Kasumi-1 (cell line): ENCODE results near the gene TSACC.
"Not testable (repeated sequence)": the region's sequence is repeated elsewhere in the genome, so short reads cannot be mapped to it uniquely, and the experiment has no call there.

Source experiments
- DNase-seq, 2 experiments: peaks; one replicate each; lab custom pipeline; 2025; lab: John Stamatoyannopoulos, UW

Gene TSACC

DNA sequence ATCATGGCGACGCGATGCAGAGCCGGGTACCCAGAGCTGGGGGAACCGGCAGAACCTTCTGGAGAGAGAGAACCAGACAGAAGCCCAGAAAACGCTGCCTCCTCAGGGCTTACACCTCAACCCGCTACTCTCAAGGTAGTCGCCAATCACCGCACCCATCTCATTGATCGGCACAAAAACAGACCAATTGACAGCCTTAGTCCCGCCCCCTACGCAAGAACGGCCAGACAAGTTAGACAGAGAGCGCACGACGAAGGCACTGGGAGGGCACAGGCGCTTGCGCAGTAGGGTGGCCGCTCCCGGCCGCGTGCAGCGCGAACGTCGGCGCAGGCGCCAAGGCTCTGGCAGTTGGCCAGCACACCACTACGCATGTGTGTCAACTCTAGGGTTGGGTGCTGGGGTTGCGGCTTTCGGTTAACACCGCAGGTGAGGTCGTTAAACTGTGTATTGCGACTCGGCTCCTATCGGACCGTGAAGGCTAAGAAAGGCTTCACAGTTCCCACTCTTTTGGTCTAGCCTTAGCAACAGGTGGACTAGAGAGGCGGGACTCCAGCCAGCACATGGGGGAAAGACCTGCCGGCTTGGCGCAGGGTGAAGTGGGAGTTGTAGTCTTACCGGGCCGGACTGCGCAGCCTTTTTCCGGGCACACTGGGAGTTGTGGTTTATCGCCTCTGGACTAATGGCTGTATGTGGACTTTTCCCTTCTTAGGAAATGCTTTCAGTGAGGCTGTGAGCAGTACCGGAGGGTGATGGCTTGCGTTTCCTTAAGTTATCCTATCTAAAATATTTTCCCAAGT, at the start of gene TSACC, which contains the start of gene CCT3:
TSACC (plus strand) TSS at position 347 of the 797 bp plus-strand sequence. CDS start 1,232 bp downstream, outside the sequence.
CCT3 (minus strand) TSS at position 113 of the 797 bp plus-strand sequence; CDS start at position 5, 108 bp downstream.
- DNase-seq, result peak; percentile 99 to 100

DNA sequence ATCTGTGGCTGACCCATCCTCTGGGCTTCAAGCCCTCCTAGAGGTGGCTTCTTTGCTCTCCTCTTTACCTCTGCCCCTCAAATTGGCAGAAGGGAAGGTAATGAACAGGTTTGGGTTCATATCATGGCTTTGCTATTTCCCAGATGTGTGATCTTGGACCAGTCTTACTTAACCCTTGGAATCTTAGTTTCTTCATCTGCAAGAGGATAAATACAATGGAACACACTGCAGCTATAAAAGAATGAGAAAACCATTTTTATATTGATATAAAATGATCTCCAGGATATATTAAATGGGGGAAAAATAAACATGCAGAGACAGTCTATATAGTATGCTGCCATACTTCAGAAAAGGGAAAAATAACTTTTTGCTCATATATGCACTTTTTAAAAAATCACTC, 48.5 kb upstream of the TSACC start:
- DNase-seq, result no peak

DNA sequence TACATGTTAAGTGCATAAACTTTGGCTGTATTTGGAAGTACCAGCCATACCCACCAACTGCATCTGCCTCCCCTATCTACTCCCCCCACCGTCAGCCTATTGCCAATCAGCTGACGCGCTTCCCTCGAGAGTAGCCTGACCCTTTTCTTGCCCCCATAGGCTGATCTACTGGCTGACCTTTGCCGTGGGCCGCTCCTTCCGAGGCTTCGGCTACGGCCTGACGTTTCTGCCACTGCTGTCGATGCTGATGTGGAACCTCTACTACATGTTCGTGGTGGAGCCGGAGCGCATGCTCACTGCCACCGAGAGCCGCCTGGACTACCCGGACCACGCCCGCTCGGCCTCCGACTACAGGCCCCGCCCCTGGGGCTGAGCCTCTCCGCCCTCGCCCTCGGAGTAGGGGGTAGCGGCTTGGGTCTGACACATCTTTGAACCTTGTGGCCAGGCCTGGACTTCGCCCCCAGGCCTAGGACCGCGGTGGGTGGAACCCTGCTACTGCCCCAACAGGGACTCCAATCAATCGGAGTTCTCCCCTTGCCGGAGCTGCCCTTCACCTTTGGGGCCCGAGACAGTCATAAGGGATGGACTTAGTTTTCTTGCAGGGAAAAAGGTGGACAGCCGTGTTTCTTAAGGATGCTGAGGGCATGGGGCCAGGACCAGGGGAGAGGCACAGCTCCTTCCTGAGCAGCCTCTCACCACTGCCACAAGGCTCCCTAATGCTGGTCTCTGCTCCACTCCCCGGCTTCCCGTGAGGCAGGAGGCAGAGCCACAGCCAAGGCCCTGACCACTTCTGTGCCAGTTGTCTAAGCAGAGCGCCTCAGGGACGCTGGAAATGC, 46.9 kb upstream of the TSACC start:
- DNase-seq, result no peak

DNA sequence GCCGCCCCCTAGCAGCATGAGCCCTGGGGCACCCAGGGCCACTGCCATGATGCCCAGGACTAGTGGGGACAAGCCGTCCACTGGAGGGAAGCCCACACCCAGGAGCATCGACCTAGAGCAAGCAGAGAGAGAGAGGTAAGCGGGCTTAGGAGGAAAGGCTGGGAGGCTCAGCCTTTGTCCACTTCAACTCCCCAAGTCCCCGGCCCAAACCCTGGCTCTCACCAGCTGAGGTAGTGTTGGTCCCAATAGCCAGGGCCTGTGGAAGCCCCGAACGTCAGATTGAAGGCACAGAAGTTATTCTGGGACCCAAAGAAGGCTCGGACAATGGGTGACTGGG, 45.3 kb upstream of the TSACC start:
- DNase-seq, result no peak

DNA sequence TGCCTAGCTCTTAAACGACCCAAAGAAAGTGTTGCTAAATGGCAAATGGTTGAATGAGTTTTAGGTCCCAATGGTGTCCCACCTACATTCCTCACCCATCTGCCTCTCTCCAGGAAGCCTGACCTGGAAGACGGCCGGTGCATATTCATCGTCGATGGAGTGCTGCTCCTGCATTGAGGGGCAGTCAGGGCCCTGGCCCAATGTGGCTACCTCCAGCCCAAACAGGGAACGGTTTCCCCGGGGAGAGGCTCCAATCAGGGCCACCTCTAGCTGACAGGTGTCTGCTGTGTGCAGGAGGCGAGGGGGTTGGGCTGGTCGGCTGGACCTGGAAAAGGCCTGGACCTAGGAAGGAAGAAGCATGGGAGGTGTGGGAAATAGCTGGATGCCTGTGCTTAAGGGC, 44.4 kb upstream of the TSACC start:
- no peak for DNase-seq

DNA sequence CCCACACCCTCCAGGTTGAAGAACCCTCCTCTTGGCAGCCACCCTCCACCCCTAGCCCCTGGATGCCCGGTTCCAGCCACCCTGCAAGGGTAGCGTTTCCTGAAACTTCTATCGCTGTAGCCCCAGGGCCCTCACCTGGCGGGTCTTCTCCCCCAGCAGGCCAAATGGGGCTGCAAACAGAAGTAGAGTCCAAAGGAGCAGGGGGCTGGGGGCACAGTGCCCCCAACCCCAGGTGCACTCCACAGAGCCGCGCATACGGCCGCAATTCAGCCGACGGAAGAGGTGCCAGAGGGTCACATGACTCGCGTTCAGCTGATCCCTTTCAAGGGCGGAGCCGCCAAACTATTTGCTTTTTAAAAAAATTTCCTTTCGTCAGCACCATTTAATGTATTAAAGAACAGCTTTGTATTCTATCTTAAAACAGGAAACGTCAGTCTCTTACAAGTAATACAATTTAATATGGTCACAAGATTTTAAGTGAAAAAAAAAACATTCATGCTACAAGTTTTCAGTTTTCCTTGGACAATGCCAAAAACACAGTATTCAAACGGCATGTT, 42.9 kb upstream of the TSACC start, which contains the start of gene GLMP:
GLMP (minus strand) TSS at position 289 of the 557 bp plus-strand sequence; CDS start at position 255, 34 bp downstream.
- DNase-seq, result peak; percentile 53 to 76

DNA sequence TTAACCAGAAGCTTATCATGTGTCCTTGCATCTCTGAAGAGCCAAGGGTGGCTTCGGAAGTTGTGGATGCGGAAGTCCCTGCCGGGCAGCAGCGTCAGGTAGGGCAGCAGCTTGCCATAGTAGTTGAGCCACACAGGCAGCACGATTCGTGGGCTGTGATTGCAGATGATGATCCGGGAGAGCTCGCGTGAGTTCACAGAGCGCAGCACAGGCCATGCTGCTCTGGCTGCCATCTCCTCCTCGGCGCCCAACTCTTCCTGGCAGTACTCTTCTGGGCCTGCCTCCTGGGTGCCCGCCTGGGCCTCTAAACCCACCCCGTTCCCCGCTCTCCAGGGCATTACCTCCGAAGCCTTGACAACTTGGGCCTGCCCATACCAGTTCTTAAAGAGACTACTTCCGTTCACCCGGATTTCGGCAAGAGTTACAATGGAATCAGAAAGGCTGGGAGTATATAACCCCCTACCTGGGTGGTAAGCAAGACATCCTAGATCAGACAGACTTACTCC, 39.4 kb upstream of the TSACC start, which contains the start of gene VHLL:
VHLL (minus strand) TSS at position 456 of the 506 bp plus-strand sequence; CDS start at position 338, 118 bp downstream.
- no peak for DNase-seq

DNA sequence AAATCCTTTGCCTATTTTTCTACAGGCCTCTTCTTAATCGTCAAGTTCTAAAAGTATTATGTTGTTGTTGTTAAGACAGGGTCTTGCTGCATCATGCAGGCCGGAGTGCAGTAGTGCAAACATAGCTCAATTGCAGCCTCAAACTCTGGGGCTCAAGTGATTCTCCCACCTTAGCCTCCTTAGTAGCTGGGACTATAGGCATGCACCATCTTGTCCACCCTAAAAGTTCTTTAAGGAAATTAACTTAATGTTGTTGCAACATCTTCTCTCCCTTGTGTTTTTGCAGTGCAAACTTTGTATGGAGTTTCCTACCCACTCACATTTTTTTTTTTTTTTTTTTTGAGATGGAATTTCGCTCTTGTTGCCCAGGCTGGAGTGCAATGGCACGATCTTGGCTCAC, 35.1 kb upstream of the TSACC start:
- DNase-seq, result no peak

DNA sequence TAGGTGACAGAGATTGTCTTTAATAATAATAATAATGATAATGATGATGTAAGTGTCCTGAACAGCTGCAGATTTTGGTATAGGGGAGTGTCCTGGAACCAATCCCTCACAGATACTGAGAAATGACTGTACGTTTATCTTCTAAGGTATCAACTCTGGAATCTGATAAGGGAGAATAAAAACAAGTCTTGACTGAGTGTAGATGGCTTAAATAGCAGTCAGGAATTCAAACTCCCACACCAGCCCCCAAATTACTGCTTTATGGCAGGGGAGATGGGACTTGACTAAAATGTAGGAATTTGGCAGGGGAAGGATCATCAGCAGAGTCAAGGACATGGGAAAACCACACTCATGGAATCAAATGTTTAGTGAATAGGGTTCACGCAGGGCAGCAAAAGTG, 33.1 kb upstream of the TSACC start:
- DNase-seq, result no peak

DNA sequence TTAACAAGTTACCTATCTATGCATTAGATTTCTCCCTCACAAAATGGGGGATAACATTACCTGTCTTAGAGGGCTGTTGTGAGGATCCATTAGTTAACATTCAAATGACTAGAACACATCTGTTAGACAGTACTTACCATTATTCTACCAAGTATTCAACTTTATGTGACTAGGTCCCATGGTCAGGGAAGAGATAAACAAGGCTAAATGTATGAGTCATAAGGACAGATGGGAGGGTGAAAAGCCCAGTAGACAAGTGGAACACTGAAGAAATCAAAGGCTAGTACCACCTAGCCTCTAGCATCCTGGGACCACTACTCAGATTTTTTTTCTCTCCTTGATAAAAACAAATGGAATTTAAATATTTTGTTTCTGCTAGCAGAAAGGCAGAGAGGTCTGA, 30.2 kb upstream of the TSACC start:
- no peak for DNase-seq

DNA sequence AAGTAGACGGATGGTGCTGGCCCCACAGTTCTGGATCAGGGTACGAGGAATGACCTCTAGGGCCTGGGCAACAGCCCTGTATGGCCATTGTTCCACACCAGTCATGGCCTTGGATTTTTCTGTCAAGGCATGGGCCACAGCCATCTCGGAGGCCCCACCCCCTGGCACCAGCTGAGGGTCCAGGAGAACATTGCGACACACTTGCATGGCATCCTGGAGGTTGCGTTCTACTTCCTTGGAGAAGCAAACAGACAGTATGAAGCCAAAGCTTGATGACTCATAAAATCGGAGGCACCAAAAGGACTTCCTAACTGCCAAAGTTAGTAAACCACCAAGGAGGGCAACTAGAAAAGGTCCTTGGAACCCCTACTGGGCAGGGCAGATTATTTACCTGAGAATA, 27.4 kb upstream of the TSACC start:
- DNase-seq, result peak; percentile 44 to 70

DNA sequence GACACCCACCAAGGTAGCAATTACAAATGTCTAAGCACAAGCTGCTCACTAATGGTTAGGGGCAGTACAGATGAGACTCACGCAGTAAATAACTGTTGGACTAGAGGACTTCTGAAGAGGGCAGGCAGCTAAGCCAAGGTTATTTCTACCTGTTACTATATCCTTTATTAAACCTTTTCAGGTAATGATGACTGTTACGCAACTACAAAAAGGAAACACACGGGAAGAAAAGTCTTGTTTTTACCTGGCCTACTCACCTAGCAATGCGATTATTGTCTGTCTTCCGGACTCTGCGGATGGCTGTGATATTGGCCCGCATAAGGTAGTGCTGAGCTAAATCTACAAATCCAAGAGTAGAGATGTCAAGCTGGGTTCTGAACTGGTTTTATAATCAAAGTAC, 21.4 kb upstream of the TSACC start:
- DNase-seq, result no peak

DNA sequence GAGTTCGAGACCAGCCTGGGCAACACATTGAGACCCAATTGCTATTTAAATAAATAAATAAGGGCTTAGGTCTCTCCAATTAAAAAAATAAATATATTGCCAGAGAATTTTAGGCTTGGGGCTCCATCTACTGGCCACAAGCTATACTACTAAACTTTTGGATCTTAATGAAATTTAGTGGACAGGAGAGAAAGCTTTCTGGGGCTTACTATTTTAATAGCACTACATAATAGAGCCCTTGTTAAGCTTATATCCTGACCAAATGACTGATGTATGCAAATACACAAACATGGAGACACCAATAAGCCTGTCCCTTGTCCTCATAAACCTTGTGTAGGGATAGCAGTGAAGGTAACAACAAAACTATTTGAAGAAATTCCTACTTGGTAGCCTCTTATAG, 18.7 kb upstream of the TSACC start:
- peak; percentile 46 to 51 for DNase-seq

DNA sequence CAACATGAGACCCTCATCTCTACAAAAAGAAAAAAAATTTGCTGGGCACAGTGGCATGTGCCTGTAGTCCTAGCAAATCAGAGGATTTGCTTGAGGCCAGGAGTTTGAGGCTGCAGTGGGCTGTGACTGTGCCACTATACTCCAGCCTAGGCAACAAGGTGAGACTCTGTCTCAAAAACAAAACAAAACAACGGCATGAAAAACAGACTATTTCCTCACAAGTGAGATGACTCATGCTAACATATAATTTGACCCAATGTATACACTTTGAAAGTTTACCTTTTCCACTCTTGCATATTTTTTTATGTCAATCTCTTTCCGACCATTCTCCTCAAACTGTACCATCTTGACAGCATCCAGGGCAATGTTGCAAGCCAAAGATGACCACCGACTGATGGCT, 17.8 kb upstream of the TSACC start:
- DNase-seq, result no peak

DNA sequence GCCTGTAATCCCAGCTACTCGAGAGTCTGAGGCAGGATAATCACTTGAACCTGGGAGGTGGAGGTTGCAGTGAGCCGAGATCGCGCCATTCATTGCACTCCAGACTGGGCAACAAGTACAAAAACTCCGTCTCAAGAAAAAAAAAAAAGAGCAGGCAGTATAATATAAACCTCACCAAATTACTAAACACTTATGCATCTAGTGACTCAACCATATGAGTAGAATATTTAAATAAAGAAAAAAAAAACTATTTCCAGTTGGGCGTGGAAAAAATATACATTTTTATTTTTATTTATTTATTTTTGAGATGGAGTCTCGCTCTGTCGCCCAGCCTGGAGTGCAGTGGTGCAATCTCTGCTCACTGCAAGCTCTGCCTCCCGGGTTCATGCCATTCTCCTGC, 15.1 kb upstream of the TSACC start:
- DNase-seq, result not testable (repeated sequence)

DNA sequence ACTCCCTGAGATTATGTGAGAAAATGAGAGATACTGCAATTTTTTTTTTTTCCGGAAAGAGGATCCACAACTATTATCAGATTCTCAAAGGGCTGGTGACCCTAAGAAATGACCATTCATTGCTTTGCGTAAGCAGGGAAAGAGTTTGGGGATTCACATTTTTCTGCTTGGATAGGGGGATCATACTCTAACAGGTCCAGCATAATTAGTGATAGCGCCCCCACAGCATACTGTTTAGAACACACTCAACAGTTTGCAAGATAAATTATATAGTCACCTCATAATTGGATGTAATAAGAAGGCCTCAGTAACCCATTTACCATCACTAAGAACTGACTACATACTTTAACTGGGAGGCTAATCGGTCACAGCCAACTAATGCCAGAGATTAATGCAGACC, 2.1 kb upstream of the TSACC start:
- peak; percentile 39 to 74 for DNase-seq

DNA sequence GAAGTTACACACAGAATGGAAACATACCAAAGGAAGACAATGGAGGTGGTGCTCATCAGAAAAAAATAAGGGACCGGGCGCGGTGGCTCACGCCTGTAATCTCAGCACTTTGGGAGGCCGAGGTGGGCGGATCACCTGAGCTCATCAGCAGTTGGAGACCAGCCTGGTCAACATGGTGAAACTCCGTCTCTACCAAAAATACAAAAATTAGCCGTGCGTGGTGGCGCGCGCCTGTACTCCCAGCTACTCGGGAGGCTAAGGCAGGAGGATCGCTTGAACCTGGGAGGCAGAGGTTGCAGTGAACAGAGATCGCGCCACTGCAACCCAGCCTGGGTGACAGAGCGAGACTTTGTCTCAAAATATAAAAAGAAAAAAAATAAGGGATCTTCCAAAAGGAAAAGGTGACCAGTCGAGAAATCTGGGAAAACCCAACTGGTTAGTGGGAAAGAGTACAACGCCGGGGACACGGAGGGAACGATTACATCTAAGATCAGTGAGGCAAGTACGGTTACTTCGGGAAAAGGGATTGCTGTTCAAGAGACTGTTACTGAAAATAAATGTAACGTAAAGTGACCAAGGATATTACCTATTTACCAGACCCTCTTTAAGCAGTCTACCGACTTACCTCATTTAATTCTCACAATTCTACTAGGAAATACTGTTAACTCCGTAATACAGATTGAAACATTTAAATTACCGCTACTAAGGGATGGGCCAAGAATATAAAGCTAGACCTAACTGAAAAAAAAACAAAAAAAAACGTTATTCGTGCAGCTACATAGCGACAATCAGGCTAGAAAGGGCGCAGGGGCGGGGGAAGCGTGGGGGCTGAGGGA, 1.1 kb upstream of the TSACC start:
- DNase-seq, result peak in 1 of 2 experiments; percentile 20

DNA sequence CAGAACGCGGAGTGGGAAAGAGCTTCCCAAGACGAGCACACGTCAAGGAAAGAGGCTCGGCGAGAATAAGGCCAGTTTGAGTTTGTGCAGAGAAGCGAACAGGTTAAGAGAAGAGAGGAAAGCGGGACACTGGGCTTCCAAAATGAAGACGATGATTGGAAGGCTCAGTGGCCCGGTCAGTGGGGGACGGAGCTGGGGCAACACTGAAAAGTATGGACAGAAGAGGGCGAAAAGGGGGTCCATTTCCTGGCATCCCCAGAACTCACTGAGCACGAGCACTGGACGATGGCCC, 492 bp upstream of the TSACC start:
- DNase-seq, result peak in 1 of 2 experiments; percentile 26

DNA sequence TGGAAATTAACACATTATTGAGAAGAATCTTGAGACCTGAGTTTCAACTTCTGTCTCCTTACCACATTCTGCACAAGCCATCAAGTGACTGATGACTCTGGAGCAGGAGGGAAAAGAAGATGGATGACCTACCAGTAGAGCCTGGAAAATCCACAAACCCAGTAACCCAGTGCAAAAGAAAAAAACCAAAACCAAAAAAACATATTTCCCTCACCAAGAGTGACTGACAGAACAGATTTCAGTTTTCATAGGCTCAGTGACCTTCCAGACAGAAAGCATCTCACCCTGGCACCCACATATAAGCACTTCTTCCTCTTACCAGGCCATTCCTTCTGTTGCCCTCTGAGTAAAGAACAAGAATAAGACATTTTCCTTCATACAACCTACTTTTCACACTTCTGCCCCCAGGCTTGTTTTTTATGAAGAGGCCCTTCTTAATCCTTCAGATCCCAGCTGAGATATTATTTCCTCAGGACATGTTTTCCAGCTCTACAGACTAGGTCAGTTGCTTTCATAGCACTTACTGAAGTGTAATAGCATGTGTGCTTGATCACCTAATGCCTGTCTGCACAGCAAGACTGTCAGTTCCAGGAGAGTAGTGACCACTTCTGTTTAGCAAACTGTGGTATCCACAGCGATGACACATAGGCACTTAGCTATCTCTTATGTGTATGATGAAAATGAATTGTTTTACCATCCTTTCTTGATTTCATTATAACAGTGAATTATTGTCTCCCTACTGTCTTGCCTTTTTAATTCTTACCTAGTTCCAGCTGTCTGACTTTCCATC, 4.0 kb downstream of the TSACC start:
- no peak for DNase-seq

DNA sequence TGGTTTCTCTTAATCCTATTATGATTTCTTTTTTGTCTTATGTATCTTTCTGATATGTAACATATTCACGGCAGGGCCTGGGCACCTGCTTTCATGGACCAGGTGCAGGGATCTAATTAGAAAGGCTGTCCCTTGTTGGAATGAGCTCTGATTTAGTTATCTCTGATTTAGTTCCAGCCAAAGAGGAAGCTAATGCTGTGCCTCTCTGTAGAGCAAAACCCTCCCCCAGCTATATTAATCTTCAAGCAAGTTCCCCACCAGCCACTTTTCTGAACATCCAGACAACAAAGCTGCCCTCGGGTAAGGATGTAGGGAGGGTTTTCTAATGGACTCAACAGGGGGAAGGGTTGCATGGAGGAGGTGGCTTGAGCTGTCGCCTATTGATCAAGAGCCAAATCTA, 6.1 kb downstream of the TSACC start:
- peak in 1 of 2 experiments; percentile 9 for DNase-seq

DNA sequence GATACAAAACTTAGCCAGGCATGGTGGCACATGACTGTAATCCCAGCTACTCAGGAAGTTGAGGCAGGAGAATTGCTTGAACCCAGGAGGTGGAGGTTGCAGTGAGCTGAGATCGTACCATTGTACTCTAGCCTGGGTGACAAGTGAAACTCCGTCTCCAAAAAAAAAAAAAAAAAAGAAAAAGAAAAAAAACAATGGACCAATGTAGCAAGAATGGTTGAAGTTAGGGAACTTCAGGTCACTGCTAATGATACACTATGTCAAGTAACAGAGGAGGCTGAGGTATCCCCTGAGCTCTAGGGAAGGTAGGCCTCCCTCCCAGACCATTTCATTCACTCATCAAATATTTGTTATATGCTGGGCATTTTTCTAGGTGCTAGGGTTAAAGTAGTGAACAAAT, 7.7 kb downstream of the TSACC start:
- DNase-seq, result not testable (repeated sequence)
